HL-60 (cell line): ENCODE results near the gene SDK1.

Experiments used
- CTCF ChIP-seq: IDR thresholded peaks from one replicate; pipeline ENCODE4 v1.5.1; 2011; ENCODE audit warnings: low read length, control low read depth, inconsistent platforms; ENCODE audit not compliant: insufficient read depth
- GABPA ChIP-seq: IDR thresholded peaks from 2 replicates; pipeline ENCODE4 v1.6.1; 2012; ENCODE audit warnings: low read depth
- POLR2AphosphoS5 ChIP-seq: IDR thresholded peaks from 2 replicates; pipeline ENCODE4 v1.6.1; 2012; ENCODE audit warnings: low read depth
- REST ChIP-seq: IDR thresholded peaks from 2 replicates; pipeline ENCODE4 v1.6.1; 2012; ENCODE audit warnings: low read depth; ENCODE audit not compliant: insufficient replicate concordance

- no peak for TF ChIP-seq POLR2AphosphoS5
- no peak for TF ChIP-seq CTCF
- TF ChIP-seq REST = no peak
- TF ChIP-seq GABPA = no peak
These were observed 968.7 kb downstream of the SDK1 start for GRCh38 chr7:4269746-4270145.
